KOPT-K1 (cell line): ENCODE data around the gene DNHD1.

ENCODE experiments used
- H3K27ac ChIP-seq: fragments of 200-600 bp; sonication (generic); 2 replicates; pipeline ENCODE4 v1.5.1; 2016; ENCODE audit warnings: antibody characterized with exemption, mild to moderate bottlenecking, low read depth, low read length; ENCODE audit not compliant: poor library complexity, severe bottlenecking
- H3K36me3 ChIP-seq: fragments of 200-600 bp; sonication (generic); 2 replicates; pipeline ENCODE4 v1.5.1; 2017; ENCODE audit warnings: antibody characterized with exemption, mild to moderate bottlenecking, low read length, moderate library complexity; ENCODE audit not compliant: insufficient read depth
- H3K9me3 ChIP-seq: fragments of 200-600 bp; sonication (generic); 2 replicates; pipeline ENCODE4 v1.5.1; 2017; ENCODE audit warnings: antibody characterized with exemption, low read length, mild to moderate bottlenecking; ENCODE audit not compliant: insufficient read depth, poor library complexity, severe bottlenecking

DNHD1 gene

DNA sequence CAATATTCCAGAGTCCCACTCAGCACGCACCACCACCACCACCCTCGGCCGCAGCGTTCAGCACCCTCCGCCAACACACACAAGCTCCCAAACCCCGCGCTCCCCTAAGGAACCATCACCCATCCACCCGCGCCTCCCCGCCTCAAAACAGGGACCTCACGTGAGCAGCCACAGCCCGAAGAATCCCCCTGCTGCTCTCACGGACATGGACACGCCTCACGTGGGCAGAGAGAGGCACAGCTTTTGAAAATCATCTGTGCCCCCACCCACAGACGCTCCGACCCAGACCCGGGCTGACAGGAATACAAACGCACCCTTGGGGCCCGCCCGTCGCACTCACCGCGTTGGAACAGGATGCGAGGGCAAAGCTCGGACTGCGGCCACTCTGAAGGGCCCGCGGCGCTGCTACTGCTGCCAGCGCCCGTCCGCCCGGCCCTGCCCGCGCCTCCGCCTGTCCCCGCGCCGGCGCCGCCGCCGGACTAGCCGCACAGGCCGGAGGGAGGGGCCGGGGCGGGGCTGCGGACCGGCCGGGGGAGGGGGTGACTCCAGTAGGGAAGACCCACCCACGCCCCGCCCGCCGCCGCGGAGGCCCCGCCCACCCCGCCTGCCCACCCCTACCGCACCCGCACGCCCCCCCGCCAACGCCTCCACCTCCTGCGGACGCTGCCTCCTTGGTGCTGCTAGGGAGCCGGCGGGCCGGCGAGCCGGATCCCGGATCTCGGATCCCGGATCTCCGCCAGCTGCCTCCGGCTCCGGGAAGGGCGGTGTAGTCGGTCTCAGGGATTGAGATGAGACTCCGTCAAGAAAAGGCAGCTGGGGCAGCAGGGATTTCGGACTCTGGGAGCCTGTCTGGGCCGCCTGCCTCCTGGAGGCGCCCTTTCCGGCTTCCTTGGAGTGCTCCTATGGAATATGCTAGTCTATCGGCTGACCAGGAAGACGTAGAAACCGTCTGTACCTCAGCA is 23.3 kb upstream of the DNHD1 start, which contains the start of gene TRIM3:
TRIM3 (minus strand) TSS at position 491 of the 962 bp plus-strand sequence. CDS start 8,246 bp downstream, outside the sequence.
- Histone ChIP-seq H3K9me3 (no peaks in the 10 kb centered on the region), H3K27ac (peak within 1 kb of the TSS; percentile 36), H3K36me3 (peaks cover 23% of the 10 kb centered on the region)

DNA sequence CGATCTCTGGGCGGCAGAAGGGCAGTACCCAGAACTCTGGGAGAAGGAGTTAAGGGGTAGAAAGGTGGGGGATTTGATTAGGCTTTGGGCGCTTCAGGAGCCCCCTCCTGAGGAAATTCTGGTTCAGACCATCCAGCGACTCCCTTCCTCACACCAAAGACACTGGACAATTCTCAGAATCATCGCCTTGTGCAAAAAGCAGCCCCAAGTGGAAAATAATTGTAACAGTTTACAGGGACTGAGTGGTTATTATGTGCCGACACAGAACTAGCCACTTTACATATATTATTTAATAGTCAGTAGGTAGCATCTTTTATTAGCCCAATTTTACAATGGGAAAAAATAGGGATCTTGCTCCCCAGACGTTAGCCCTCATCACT is 22.7 kb upstream of the DNHD1 start:
- peaks cover 30% of the 10 kb centered on the region for H3K36me3 ChIP-seq
- H3K9me3 ChIP-seq: no peaks in the 10 kb centered on the region
- no peak overlapping the region for H3K27ac ChIP-seq

DNA sequence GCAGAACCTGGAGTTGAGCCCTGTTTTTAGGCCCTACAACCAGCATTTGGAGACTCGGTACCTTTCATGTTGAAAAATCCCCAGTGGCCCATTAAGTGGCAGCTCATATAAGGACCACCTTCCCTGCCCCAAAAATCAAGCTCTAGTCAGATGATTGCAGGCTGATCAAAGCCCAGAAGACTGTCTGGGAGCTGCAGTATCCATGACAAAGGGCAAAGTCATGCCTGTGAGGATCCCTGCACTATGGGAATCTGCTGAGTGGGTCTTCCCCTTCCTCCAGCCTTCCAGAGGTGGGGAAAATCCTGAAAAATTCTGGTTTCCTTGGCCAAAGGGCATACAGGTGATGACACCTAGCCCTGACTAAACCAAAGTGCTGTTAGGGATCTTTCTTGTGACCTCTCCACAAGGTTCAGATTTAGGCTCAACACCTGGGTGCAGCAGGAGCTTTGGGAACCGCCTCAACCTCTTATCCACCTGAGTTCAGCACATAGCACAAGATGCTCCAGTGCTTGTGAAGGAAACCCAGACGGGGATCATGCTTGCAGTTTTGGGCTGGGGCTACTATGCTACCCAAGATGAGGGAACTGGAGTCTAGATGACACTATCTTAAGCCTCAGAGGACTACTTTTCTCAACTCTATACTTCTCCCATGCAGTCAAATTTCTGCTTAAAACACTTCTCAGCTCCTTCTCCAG is 22.1 kb upstream of the DNHD1 start:
- no peak overlapping the region for H3K27ac ChIP-seq
- H3K36me3 ChIP-seq: peaks cover 34% of the 10 kb centered on the region
- H3K9me3 ChIP-seq: no peaks in the 10 kb centered on the region

DNA sequence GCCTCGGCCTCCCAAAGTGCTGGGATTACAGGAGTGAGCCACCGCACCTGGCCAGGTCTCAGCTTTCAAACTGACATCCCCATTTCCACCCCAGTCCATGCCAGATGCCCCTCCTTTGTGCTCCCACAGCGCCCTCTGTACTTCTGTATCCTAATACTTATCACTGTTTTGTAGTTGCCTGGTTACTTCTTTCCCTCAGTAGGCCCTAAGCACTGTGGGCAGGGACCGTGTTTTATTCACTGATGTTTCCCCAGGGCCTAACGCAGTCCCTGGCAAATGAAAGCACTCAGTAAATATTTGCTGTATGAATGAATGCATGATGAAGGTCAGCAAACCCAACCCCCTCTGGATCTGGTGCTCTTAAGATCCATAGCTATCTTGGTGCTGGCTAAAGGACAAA is 21.1 kb upstream of the DNHD1 start:
- peaks cover 35% of the 10 kb centered on the region for H3K36me3 ChIP-seq
- H3K27ac ChIP-seq: no peak overlapping the region
- H3K9me3 ChIP-seq: no peaks in the 10 kb centered on the region

DNA sequence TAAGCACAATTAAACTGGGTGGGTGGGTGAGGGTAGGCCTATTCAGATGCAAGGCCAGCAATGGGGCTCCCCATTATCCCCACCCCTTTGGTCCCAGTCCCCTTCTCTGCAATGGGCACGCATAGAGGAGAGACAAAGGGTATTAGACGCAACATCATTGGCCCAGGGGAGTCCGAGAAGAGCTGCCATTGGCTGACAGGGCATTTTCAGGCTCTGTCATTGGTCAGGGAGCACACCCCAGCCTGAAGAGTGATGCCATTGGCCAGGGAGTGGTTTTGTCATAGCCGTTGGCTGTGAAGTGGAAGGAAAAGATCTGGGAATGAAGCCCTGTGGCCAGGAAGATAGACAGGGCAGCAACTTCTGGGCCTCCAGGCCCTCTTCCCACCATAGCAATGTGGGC is 20.5 kb upstream of the DNHD1 start:
- Histone ChIP-seq H3K36me3 (peaks cover 35% of the 10 kb centered on the region), H3K27ac (no peak overlapping the region), H3K9me3 (no peaks in the 10 kb centered on the region)

DNA sequence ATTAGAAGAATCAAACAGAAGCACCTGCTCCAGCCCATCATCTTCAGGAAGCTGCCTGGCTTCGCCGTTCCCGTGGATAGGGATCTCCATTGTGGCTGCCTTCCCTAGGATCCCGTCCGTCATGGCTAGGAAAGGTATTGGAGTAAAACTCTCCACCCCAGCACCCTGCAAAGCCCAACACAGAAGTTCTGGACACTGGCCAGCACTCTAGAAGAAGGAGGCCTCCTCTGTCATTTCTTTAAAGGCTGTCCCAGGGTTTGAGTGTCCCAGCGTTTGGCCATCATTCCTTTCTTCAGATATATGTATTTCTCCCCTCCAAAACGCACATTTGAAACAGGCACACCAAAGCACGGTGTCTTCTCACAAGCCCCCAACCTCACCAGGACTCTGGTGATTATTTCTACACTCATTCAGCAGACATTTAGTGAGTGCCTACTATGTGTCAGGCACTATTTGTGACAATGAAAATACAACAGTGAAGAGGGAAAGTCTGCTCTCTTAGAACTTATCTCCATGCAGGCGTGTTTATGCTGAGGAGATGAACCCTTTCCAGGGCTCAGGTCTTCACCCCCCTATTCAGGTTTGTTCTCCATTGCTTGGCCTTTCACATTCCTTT is 16.7 kb upstream of the DNHD1 start:
- H3K27ac ChIP-seq: peak overlapping the region; percentile 82
- H3K36me3 ChIP-seq: peaks cover 67% of the 10 kb centered on the region
- H3K9me3 ChIP-seq: no peaks in the 10 kb centered on the region

DNA sequence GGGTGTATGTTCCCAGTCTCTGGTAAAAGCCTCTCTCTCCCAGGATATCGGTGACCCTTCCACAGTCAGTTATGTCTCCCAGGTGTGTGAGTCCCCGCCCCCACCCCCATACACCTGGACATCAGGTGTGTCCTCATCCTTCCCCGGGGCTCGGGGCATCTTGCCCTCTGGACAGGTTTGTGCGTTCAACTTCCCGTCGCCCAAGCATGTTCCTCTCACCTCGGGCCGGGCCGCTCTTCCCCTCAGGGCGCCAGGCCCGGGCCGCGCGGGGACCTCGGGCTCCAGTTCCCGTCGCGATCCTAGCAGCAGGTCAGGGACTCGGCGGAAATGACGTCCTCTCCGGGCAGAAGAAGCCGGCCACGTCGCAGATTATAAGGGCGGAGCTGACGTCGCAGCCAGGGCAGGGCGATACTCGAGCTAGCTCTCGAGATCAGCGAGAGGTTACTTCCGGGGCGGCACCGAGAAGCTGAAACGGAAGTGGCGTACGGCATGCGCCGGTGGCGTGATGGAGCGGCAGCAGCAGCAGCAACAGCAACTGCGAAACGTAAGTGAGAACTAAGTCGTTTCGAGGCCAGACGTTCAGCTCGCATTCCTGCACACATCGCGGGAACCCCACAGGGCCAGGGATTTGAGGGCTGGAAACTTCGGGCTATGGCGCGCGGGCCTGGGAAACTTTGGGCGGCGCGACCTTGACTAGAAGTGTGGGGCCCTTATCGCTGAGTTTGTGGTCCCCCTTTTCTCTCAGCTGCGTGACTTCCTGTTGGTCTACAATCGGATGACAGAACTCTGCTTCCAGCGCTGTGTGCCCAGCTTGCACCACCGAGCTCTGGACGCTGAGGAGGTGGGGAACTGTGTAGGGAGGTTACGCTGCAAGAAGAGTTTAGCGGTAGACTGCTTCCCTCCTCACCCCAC is 15.8 kb upstream of the DNHD1 start, which contains the start of the genes ARFIP2 and TIMM10B:
ARFIP2 (minus strand) TSS at position 320 of the 912 bp plus-strand sequence. CDS start 910 bp downstream, outside the sequence.
TIMM10B (plus strand) TSS at position 490 of the 912 bp plus-strand sequence; CDS start at position 506, 16 bp downstream.
- Histone ChIP-seq H3K27ac (peak within 1 kb of the TSS; percentile 82), H3K36me3 (peaks cover 76% of the 10 kb centered on the region), H3K9me3 (no peaks in the 10 kb centered on the region)

DNA sequence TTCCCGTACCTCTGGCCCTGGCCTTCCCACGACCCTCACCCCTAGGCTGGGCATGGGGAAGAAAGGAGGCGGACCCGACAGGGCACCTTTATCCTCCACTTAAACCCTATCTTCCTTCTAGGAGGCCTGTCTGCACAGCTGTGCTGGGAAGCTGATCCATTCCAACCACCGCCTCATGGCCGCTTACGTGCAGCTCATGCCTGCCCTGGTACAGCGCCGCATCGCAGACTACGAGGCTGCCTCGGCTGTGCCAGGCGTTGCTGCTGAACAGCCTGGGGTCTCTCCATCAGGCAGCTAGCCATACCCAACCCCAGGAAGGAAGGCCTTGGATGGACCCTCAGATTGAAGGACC is 15.2 kb upstream of the DNHD1 start:
- Histone ChIP-seq H3K36me3 (peaks cover 77% of the 10 kb centered on the region), H3K9me3 (no peaks in the 10 kb centered on the region), H3K27ac (peak overlapping the region; percentile 82)

DNA sequence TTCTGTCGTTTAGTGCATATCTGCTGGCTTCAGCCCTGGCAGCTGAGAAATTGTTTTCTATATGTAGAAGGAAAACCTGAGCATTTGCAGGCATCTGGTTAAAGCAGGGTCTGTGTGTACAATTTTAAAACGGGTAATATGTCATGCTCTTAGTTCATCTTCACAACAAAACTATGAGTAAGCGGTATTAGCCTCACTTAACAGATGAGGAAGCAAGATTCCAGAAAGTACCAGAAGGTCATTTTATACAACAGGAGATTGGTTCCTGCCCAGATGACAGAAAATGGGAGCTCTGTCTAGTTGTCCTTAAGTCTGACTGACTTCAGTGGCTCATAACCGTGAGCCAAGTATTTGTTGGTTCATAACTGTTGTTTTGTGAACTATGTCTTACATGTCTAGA is 14.6 kb upstream of the DNHD1 start:
- Histone ChIP-seq H3K27ac (peak overlapping the region; percentile 82), H3K9me3 (no peaks in the 10 kb centered on the region), H3K36me3 (peaks cover 77% of the 10 kb centered on the region)

DNA sequence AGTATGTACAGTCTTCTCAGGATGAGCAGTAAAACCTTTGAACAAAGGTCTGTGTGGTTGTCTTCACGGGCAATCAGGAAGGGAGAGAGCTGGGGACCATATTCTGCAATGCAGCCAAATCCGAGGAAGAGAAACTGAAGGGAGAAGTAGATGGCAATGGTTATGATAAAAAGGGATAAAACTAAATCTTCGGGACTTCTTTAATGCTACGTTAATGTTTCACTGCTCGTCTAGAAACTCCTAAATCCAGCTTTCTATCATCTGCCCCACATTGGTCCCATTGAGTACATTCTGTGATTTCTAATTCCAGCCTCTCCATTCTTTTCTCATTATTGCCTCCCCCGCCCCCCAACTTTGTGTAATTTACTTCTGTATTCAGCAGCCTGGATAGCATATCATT is 14.1 kb upstream of the DNHD1 start:
- Histone ChIP-seq H3K36me3 (peaks cover 77% of the 10 kb centered on the region), H3K9me3 (no peaks in the 10 kb centered on the region), H3K27ac (no peak overlapping the region)

DNA sequence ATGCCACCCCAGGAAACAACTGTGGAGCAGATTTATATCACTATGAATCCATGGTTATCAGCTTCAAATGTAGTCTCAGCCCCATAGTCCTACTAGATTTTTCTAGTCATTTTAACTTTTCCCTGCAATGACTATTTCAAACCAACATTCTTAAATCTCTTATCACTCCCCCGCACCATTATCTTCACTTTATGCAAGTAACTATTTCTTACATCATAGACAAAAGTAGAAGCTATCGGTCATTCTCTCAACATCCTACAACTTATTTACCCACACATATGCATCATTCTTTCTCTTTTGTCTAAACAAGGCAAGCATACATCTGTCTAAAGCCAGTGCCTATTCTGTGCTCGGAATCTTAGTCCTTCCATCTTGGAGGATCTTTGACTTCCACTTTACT is 11.4 kb upstream of the DNHD1 start:
- Histone ChIP-seq H3K36me3 (peaks cover 84% of the 10 kb centered on the region), H3K9me3 (no peaks in the 10 kb centered on the region), H3K27ac (no peak overlapping the region)

DNA sequence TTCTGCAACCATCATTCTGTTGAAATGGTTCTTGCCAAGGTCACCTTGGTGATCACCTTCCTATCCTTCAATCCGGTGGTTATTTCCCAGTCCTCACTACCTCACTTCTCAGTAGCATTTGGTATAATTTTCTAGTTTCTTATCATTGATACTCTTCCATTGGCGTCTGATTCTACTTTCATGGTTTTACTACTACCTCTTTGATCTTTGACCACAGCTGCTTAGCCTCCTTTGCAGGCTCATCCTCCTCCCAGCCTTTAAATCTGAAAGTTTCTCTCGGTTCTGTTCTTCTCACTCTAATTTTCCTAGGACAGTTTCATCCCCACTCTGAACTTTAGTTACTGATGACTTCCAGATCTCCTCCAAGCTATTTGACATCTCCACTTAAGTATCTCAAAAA is 10.8 kb upstream of the DNHD1 start:
- Histone ChIP-seq H3K36me3 (peaks cover 87% of the 10 kb centered on the region), H3K27ac (no peak overlapping the region), H3K9me3 (no peaks in the 10 kb centered on the region)

DNA sequence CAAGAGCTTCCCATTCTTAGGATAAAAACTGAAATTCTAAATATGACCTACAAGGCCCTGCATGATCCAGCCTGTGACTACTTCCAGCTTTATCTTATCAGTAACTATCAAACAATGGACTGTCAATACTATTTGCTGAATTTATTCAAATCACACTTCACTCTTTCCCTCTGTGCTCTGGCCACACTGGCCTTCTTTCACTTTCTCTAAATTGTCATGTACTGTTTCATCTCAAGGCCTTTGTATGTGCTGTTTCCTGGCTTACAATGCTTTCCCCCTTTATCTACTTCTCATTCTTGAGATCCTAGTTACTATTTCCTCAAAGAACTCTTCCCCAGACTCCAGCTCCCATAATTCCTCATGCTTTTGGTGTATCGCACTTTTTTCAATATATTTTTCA is 10.1 kb upstream of the DNHD1 start:
- Histone ChIP-seq H3K9me3 (no peaks in the 10 kb centered on the region), H3K36me3 (peaks cover 89% of the 10 kb centered on the region), H3K27ac (no peak overlapping the region)

DNA sequence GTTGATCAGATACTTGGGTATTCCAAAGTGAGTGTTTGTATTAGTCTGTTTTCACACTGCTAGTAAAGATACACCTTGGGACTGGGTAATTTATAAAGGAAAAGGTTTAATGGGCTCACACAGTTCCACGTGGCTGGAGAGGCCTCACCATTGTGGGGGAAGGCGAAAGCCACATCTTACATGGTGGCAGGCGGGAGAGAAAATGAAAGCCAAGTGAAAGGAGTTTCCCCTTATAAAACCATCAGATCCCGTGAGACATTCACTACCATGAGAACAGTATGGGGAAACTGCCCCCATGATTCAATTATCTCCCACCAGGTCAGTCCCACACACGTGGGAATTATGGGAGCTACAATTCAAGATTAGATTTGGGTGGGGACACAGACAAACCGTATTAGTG is 8.7 kb upstream of the DNHD1 start:
- Histone ChIP-seq H3K9me3 (no peaks in the 10 kb centered on the region), H3K36me3 (peaks cover 88% of the 10 kb centered on the region), H3K27ac (no peak overlapping the region)
